GM18870 (cell line): ENCODE data around the gene ZFP36L1.

Experiments used
- ATAC-seq: cut with Tn5 transposase; IDR thresholded peaks from one replicate; pipeline ENCODE4 v1.9.1; 2021; ENCODE audit warnings: moderate library complexity; ENCODE audit not compliant: unreplicated experiment

Gene ZFP36L1

GRCh38 chr14:68741839-68742470, 50.9 kb downstream of the ZFP36L1 start:
- peak; percentile 87 for ATAC-seq

GRCh38 chr14:68741477-68741791, 51.4 kb downstream of the ZFP36L1 start:
- peak; percentile 17 for ATAC-seq

GRCh38 chr14:68740788-68741476, 51.9 kb downstream of the ZFP36L1 start:
- no peak for ATAC-seq

- no peak for ATAC-seq
Measured at GRCh38 chr14:68739701-68740100, 53.2 kb downstream of the ZFP36L1 start.

GRCh38 chr14:68738559-68738958, 54.3 kb downstream of the ZFP36L1 start:
- no peak for ATAC-seq
